HepG2 (cell line): ENCODE results near the gene NAALADL1. TPM values are rescaled to one million over a fixed set of nuclear protein-coding genes. Genes with fewer than 3 reads are reported as not detected.

Source experiments
- DPF2 ChIP-seq: sonication (generic); formaldehyde crosslinking; IDR thresholded peaks from 2 replicates; pipeline ENCODE4 v1.4.0; 2020; ENCODE audit warnings: mild to moderate bottlenecking, low read depth, missing genetic modification reagents, borderline replicate concordance
- ELK4 ChIP-seq: sonication (generic); formaldehyde crosslinking; IDR thresholded peaks from 2 replicates; pipeline ENCODE4 v1.9.0; 2021; ENCODE audit warnings: missing genetic modification reagents, borderline replicate concordance
- FIP1L1 ChIP-seq: fragments of 200-400 bp; formaldehyde crosslinking; IDR thresholded peaks from 2 replicates; pipeline ENCODE4 v1.6.1; 2018; ENCODE audit warnings: low read depth, mild to moderate bottlenecking, low read length, moderate library complexity, borderline replicate concordance; ENCODE audit not compliant: insufficient read depth
- GATA4 ChIP-seq: sonication (generic); IDR thresholded peaks from 2 replicates; pipeline ENCODE4 v1.6.1; 2016; ENCODE audit warnings: antibody characterized with exemption, low read depth, borderline replicate concordance
- JARID2 ChIP-seq: sonication (generic); formaldehyde crosslinking; IDR thresholded peaks from 2 replicates; pipeline ENCODE4 v1.8.1; 2023; ENCODE audit warnings: missing genetic modification reagents, inconsistent platforms; ENCODE audit not compliant: insufficient replicate concordance
- ZBTB4 ChIP-seq: sonication (generic); formaldehyde crosslinking; IDR thresholded peaks from 2 replicates; pipeline ENCODE4 v1.4.0; 2020; ENCODE audit warnings: missing genetic modification reagents, mild to moderate bottlenecking, borderline replicate concordance
- ZFY ChIP-seq: sonication (generic); formaldehyde crosslinking; IDR thresholded peaks from 2 replicates; pipeline ENCODE4 v1.4.0; 2020; ENCODE audit warnings: missing genetic modification reagents
- ZNF33A ChIP-seq: sonication (generic); formaldehyde crosslinking; IDR thresholded peaks from 2 replicates; pipeline ENCODE4 v1.5.1; 2020; ENCODE audit warnings: missing genetic modification reagents, mild to moderate bottlenecking, moderate library complexity, borderline replicate concordance
- ZNF501 ChIP-seq: sonication (generic); formaldehyde crosslinking; IDR thresholded peaks from 2 replicates; pipeline ENCODE4 v1.5.1; 2020; ENCODE audit warnings: mild to moderate bottlenecking, moderate library complexity, missing genetic modification reagents
- ZNF512 ChIP-seq: sonication (generic); formaldehyde crosslinking; IDR thresholded peaks from 2 replicates; pipeline ENCODE4 v1.4.0; 2020; ENCODE audit warnings: mild to moderate bottlenecking, missing genetic modification reagents
- ZSCAN20 ChIP-seq: sonication (generic); formaldehyde crosslinking; IDR thresholded peaks from 2 replicates; pipeline ENCODE4 v1.4.0; 2020; ENCODE audit warnings: missing genetic modification reagents, mild to moderate bottlenecking, borderline replicate concordance
- ZUFSP ChIP-seq: sonication (generic); formaldehyde crosslinking; IDR thresholded peaks from 2 replicates; pipeline ENCODE4 v1.9.0; 2021; ENCODE audit warnings: missing genetic modification reagents, mild to moderate bottlenecking, borderline replicate concordance
- polyA plus RNA-seq, 8 experiments: library from polyadenylated mRNA; depleted of rRNA in 3 of 8; stranded (reverse) in 7 of 8; unstranded in 1 of 8; fragments of >200 nt; fragmentation: Illumina TruSeq in 4 of 8; extraction: Trizol in 4 of 8; gene quantifications; 2 replicates each; pipeline versions ENCODE4 v1.2.1 to v1.2.3, GENCODE V29; 2011 to 2016; ENCODE audit warnings: low read depth in 4 of 8, missing spikeins in 1 of 8, mixed read lengths in 1 of 8; ENCODE audit not compliant: insufficient read depth in 1 of 8
- total RNA-seq, 5 experiments: library from RNA; depleted of rRNA; stranded (reverse); fragments of >200 nt; fragmentation: Illumina TruSeq; extraction: Trizol; gene quantifications; 2 replicates each; pipeline ENCODE4 v1.2.3, GENCODE V29; 2016; ENCODE audit warnings: low read depth in 1 of 5
- TF ChIP-seq, protein P1 (sequence below): sonication (generic); formaldehyde crosslinking; IDR thresholded peaks from 2 replicates; pipeline ENCODE4 v1.8.0; 2022; ENCODE audit warnings: mild to moderate bottlenecking, missing genetic modification reagents
- TF ChIP-seq, protein P2 (sequence below): sonication (generic); formaldehyde crosslinking; conservative IDR thresholded peaks from 2 replicates; pipeline ENCODE4 v1.4.0; 2020; ENCODE audit warnings: missing genetic modification reagents

Gene NAALADL1
- total and polyA plus RNA-seq, 2 of the 13 experiments (the other 11 are each of a cell fraction or from before 2014, with no cell fraction given) = 9.3 to 33.9 TPM

DNA sequence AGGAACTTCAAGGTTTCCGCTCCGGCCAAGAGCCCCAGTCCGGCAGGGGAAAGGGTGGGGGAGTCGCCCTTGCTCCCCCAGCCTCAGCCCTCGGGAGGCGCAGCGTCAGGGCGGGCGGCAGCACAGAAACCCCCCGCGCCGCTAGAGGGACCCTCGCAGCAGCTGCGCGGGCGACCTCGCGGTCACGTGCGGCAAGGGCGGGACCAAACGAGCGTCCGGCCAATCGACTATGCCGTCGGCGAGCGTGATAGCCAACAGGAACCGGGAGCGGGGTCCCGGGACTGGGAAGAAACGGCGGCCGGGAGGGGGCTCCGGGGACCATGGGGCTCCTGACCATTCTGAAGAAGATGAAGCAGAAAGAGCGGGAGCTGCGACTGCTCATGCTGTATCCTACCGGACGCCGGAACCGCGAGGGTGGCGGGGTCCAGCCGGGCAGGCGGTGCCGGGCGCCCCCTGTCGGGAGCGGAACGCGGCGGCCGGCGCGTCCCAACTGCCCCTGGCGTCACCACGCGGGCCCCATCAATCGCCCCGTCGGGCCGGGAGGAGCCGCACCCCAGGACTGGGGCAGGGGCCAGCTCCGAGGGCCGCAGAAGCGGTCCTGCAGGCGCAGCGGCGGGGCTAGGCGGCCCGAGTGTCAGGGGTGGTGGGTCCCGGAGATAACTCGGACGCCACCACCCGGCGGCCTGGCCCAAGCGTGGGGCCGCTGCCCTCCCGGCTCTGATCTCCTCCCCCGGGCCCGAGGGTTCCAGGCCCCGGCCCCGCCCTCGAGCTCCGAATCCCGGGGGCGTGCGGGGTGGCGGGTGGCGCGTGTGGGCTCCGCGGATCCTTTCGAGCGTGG is 44.2 kb downstream of the NAALADL1 start, which contains the start of gene ARL2 (continued):
- TF ChIP-seq ZUFSP (no peak), ELK4 (CRISPR knock-in tag) (no peak), ZBTB4 (CRISPR knock-in tag) (no peak; the same call in 1 of the 2 replicates), DPF2 (CRISPR knock-in tag) (no peak), JARID2 (CRISPR knock-in tag) (no peak), ZFY (peak; percentile 82), FIP1L1 (0 out of 2 replicates have a peak, but pooled peaks have one; percentile 5), ZNF512 (no peak), ZNF501 (CRISPR knock-in tag) (peak; percentile 41; the same call in 1 of the 2 replicates), ZSCAN20 (peak; percentile 83; the same call in 1 of the 2 replicates), GATA4 (no peak), ZNF33A (CRISPR knock-in tag) (0 out of 2 replicates have a peak, but pooled peaks have one; percentile 35)
- TF ChIP-seq, protein P1, sequence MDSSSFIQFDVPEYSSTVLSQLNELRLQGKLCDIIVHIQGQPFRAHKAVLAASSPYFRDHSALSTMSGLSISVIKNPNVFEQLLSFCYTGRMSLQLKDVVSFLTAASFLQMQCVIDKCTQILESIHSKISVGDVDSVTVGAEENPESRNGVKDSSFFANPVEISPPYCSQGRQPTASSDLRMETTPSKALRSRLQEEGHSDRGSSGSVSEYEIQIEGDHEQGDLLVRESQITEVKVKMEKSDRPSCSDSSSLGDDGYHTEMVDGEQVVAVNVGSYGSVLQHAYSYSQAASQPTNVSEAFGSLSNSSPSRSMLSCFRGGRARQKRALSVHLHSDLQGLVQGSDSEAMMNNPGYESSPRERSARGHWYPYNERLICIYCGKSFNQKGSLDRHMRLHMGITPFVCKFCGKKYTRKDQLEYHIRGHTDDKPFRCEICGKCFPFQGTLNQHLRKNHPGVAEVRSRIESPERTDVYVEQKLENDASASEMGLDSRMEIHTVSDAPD (CRISPR knock-in tag) = no peak; the same call in 1 of the 2 replicates
- TF ChIP-seq, protein P2, sequence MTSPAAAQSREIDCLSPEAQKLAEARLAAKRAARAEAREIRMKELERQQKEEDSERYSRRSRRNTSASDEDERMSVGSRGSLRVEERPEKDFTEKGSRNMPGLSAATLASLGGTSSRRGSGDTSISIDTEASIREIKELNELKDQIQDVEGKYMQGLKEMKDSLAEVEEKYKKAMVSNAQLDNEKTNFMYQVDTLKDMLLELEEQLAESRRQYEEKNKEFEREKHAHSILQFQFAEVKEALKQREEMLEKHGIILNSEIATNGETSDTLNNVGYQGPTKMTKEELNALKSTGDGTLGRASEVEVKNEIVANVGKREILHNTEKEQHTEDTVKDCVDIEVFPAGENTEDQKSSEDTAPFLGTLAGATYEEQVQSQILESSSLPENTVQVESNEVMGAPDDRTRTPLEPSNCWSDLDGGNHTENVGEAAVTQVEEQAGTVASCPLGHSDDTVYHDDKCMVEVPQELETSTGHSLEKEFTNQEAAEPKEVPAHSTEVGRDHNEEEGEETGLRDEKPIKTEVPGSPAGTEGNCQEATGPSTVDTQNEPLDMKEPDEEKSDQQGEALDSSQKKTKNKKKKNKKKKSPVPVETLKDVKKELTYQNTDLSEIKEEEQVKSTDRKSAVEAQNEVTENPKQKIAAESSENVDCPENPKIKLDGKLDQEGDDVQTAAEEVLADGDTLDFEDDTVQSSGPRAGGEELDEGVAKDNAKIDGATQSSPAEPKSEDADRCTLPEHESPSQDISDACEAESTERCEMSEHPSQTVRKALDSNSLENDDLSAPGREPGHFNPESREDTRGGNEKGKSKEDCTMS (CRISPR knock-in tag) = no peak
